Fibroblast of lung (primary cell): ENCODE measurements around the gene CPSF3.

ENCODE experiments used
- EZH2 ChIP-seq: IDR thresholded peaks from 2 replicates; pipeline ENCODE4 v1.5.1; 2012; ENCODE audit warnings: low read length, control low read depth, mild to moderate bottlenecking; ENCODE audit errors: missing control alignments
- TF ChIP-seq, protein P1 (sequence below), 2 donors: IDR thresholded peaks in 1 of 2; conservative IDR thresholded peaks in 1 of 2; 1 replicate in 1 of 2; 2 replicates in 1 of 2; pipeline ENCODE4 v1.5.1; 2011 to 2012; ENCODE audit warnings: low read length in 2 of 2, control low read depth in 1 of 2, inconsistent platforms in 1 of 2, low read depth in 1 of 2, mild to moderate bottlenecking in 1 of 2

- TF ChIP-seq, protein P1, sequence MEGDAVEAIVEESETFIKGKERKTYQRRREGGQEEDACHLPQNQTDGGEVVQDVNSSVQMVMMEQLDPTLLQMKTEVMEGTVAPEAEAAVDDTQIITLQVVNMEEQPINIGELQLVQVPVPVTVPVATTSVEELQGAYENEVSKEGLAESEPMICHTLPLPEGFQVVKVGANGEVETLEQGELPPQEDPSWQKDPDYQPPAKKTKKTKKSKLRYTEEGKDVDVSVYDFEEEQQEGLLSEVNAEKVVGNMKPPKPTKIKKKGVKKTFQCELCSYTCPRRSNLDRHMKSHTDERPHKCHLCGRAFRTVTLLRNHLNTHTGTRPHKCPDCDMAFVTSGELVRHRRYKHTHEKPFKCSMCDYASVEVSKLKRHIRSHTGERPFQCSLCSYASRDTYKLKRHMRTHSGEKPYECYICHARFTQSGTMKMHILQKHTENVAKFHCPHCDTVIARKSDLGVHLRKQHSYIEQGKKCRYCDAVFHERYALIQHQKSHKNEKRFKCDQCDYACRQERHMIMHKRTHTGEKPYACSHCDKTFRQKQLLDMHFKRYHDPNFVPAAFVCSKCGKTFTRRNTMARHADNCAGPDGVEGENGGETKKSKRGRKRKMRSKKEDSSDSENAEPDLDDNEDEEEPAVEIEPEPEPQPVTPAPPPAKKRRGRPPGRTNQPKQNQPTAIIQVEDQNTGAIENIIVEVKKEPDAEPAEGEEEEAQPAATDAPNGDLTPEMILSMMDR (conservative IDR thresholded peaks at IDR 0.05 in 1 of 2, IDR thresholded peaks at IDR 0.05 in 1 of 2; ENCODE audit: low read depth in 1 of 2, low read length in 2 of 2): no peak
- TF ChIP-seq EZH2: no peak
These were observed 19.0 kb upstream of the CPSF3 start for GRCh38 chr2:9404451-9404850.
